ENCODE results near the gene MASP2. TPM values are rescaled to one million over a fixed set of nuclear protein-coding genes. Genes with fewer than 3 reads are reported as not detected.

The MASP2 gene
- total and polyA plus RNA-seq, 2 of the 8 experiments (the other 6 are each of a cell fraction or from before 2014, with no cell fraction given), result 0.54 to 1.2 TPM

Other genes with a start within 250 kb of the MASP2 start
- gene TARDBP, start 34.6 kb downstream of the MASP2 start, total RNA-seq (2021; fragmentation: NEBNext Ultra II Directional; extraction: Animal tissue kit (Norgen Biotek cat#: 25700)), result 232 and 240 TPM in 2 replicates
- 121 and 144 TPM in 2 replicates for gene TARDBP, start 34.6 kb downstream of the MASP2 start, polyA plus RNA-seq (2011; rRNA removed)
- gene SRM, start 12.8 kb upstream of the MASP2 start, total RNA-seq (2021; fragmentation: NEBNext Ultra II Directional; extraction: Animal tissue kit (Norgen Biotek cat#: 25700)), result 206 and 208 TPM in 2 replicates
- gene SRM, start 12.8 kb upstream of the MASP2 start, polyA plus RNA-seq (2011; rRNA removed), result 110 and 182 TPM in 2 replicates
- gene EXOSC10, start 52.6 kb upstream of the MASP2 start, total RNA-seq (2021; fragmentation: NEBNext Ultra II Directional; extraction: Animal tissue kit (Norgen Biotek cat#: 25700)), result 77.3 and 86.1 TPM in 2 replicates
- gene EXOSC10, start 52.6 kb upstream of the MASP2 start, polyA plus RNA-seq (2011; rRNA removed), result 44.1 and 57.9 TPM in 2 replicates
- gene ANGPTL7, start 142.1 kb upstream of the MASP2 start, total RNA-seq (2021; fragmentation: NEBNext Ultra II Directional; extraction: Animal tissue kit (Norgen Biotek cat#: 25700)), result not detected in 2 replicates
- not detected in 2 replicates for gene ANGPTL7, start 142.1 kb upstream of the MASP2 start, polyA plus RNA-seq (2011; rRNA removed)
- 75.7 and 76.8 TPM in 2 replicates for gene MTOR, start 215.3 kb upstream of the MASP2 start, total RNA-seq (2021; fragmentation: NEBNext Ultra II Directional; extraction: Animal tissue kit (Norgen Biotek cat#: 25700))
- gene MTOR, start 215.3 kb upstream of the MASP2 start, polyA plus RNA-seq (2011; rRNA removed), result 43.6 and 44.2 TPM in 2 replicates
- 22.7 and 23.4 TPM in 2 replicates for gene UBIAD1, start 226.0 kb upstream of the MASP2 start, total RNA-seq (2021; fragmentation: NEBNext Ultra II Directional; extraction: Animal tissue kit (Norgen Biotek cat#: 25700))
- 26.6 and 32.4 TPM in 2 replicates for gene UBIAD1, start 226.0 kb upstream of the MASP2 start, polyA plus RNA-seq (2011; rRNA removed)